Fibroblast of lung (primary cell): ENCODE data around the gene LPP. TPM values are rescaled to one million over a fixed set of nuclear protein-coding genes. Genes with fewer than 3 reads are reported as not detected.

Experiments
- DNase-seq, 2 donors: peaks; one replicate each; pipeline versions ENCODE4 v3.0.0 to v3.0.0-alpha.2; 2010; ENCODE audit warnings: low read depth in 2 of 2
- H2AFZ ChIP-seq: 2 replicates; pipeline ENCODE4 v1.5.1; 2012; ENCODE audit warnings: low read length, control low read depth, inconsistent platforms
- H3K27ac ChIP-seq: 2 replicates; pipeline ENCODE4 v1.5.1; 2011; ENCODE audit warnings: low read length, control low read depth; ENCODE audit not compliant: insufficient read depth
- H3K27me3 ChIP-seq: 2 replicates; pipeline ENCODE4 v1.5.1; 2011; ENCODE audit warnings: mild to moderate bottlenecking, low read length; ENCODE audit not compliant: control insufficient read depth, insufficient read depth
- H3K36me3 ChIP-seq: 2 replicates; pipeline ENCODE4 v1.5.1; 2011; ENCODE audit warnings: low read length; ENCODE audit not compliant: control insufficient read depth, insufficient read depth
- H3K4me1 ChIP-seq: 2 replicates; pipeline ENCODE4 v1.5.1; 2011; ENCODE audit warnings: low read length; ENCODE audit not compliant: control insufficient read depth, insufficient read depth; ENCODE audit errors: extremely low read depth
- H3K4me2 ChIP-seq: 2 replicates; pipeline ENCODE4 v1.5.1; 2011; ENCODE audit warnings: low read length, control low read depth; ENCODE audit not compliant: insufficient read depth; ENCODE audit errors: extremely low read depth
- H3K4me3 ChIP-seq, 4 experiments: fragments of 200-600 bp in 1 of 4; sonication (generic) in 1 of 4; replicated peaks in 1 of 4; 2 replicates each; pipeline ENCODE4 v1.5.1; 2011 to 2016; ENCODE audit warnings: low read length in 4 of 4, low read depth in 3 of 4, mild to moderate bottlenecking in 3 of 4, control low read depth in 2 of 4, inconsistent platforms in 1 of 4, mixed read lengths in 1 of 4; ENCODE audit not compliant: insufficient read depth in 1 of 4; ENCODE audit errors: control extremely low read depth in 1 of 4
- H3K79me2 ChIP-seq: 2 replicates; pipeline ENCODE4 v1.5.1; 2012; ENCODE audit warnings: mild to moderate bottlenecking, low read length, inconsistent platforms; ENCODE audit not compliant: control insufficient read depth, insufficient read depth
- H3K9ac ChIP-seq: 2 replicates; pipeline ENCODE4 v1.5.1; 2011; ENCODE audit warnings: mild to moderate bottlenecking, low read length, control low read depth; ENCODE audit not compliant: insufficient read depth
- H3K9me3 ChIP-seq: 2 replicates; pipeline ENCODE4 v1.5.1; 2012; ENCODE audit warnings: low read depth, low read length; ENCODE audit not compliant: control insufficient read depth, insufficient read depth
- H4K20me1 ChIP-seq: 2 replicates; pipeline ENCODE4 v1.5.1; 2011; ENCODE audit warnings: low read length; ENCODE audit not compliant: control insufficient read depth, insufficient read depth; ENCODE audit errors: extremely low read depth
- EZH2 ChIP-seq: IDR thresholded peaks from 2 replicates; pipeline ENCODE4 v1.5.1; 2012; ENCODE audit warnings: low read length, control low read depth, mild to moderate bottlenecking; ENCODE audit errors: missing control alignments
- polyA plus RNA-seq, 2 donors: library from polyadenylated mRNA; depleted of rRNA in 1 of 2; stranded (reverse) in 1 of 2; unstranded in 1 of 2; fragments of >200 nt; gene quantifications; 2 replicates each; pipeline ENCODE4 v1.2.1, GENCODE V29; 2011 to 2012; ENCODE audit warnings: missing spikeins in 1 of 2
- total RNA-seq: library from RNA; depleted of rRNA; stranded (reverse); fragments of >200 nt; gene quantifications from 2 replicates; pipeline ENCODE4 v1.2.1, GENCODE V29; 2014
- TF ChIP-seq, protein P1 (sequence below), 2 donors: IDR thresholded peaks in 1 of 2; conservative IDR thresholded peaks in 1 of 2; 1 replicate in 1 of 2; 2 replicates in 1 of 2; pipeline ENCODE4 v1.5.1; 2011 to 2012; ENCODE audit warnings: low read length in 2 of 2, control low read depth in 1 of 2, inconsistent platforms in 1 of 2, low read depth in 1 of 2, mild to moderate bottlenecking in 1 of 2

LPP gene
- total and polyA plus RNA-seq, 2 donors (not counting 1 experiment from before 2014, with no cell fraction given), result 69.0 to 124 TPM

DNA sequence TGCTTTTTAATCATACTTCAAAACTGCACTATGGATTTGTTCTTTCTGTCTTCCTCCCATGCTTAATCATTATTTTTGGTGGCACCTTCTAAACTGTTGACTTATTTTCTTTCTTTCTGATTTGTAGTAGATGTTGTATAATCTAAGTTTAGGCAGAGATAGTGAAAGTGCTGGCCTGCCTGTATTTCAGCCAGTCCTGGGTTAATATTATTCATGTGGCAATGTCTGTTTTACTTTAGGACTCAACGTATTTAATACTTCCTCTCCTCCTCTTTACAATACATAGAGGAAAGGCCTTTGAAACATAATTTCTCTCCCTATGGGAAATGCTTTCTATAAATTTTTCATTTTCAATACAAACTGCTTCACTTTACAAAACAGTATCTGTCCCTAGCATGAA is 690.1 kb downstream of the LPP start:
- H4K20me1 ChIP-seq, result no peaks in the 10 kb centered on the region
- no peak overlapping the region for H2AFZ ChIP-seq
- DNase-seq, result no peak
- no peaks in the 10 kb centered on the region for H3K27me3 ChIP-seq
- no peak overlapping the region for H3K4me3 ChIP-seq
- no peak overlapping the region for H3K27ac ChIP-seq
- no peak overlapping the region for H3K9ac ChIP-seq
- H3K79me2 ChIP-seq, result no peaks in the 10 kb centered on the region
- no peaks in the 10 kb centered on the region for H3K9me3 ChIP-seq
- peaks cover 2% of the 10 kb centered on the region for H3K4me1 ChIP-seq
- TF ChIP-seq, protein P1, sequence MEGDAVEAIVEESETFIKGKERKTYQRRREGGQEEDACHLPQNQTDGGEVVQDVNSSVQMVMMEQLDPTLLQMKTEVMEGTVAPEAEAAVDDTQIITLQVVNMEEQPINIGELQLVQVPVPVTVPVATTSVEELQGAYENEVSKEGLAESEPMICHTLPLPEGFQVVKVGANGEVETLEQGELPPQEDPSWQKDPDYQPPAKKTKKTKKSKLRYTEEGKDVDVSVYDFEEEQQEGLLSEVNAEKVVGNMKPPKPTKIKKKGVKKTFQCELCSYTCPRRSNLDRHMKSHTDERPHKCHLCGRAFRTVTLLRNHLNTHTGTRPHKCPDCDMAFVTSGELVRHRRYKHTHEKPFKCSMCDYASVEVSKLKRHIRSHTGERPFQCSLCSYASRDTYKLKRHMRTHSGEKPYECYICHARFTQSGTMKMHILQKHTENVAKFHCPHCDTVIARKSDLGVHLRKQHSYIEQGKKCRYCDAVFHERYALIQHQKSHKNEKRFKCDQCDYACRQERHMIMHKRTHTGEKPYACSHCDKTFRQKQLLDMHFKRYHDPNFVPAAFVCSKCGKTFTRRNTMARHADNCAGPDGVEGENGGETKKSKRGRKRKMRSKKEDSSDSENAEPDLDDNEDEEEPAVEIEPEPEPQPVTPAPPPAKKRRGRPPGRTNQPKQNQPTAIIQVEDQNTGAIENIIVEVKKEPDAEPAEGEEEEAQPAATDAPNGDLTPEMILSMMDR (conservative IDR thresholded peaks at IDR 0.05 in 1 of 2, IDR thresholded peaks at IDR 0.05 in 1 of 2; ENCODE audit: low read depth in 1 of 2, low read length in 2 of 2), result no peak
- TF ChIP-seq EZH2, result no peak
- no peak overlapping the region for H3K4me2 ChIP-seq
- H3K36me3 ChIP-seq, result no peaks in the 10 kb centered on the region

DNA sequence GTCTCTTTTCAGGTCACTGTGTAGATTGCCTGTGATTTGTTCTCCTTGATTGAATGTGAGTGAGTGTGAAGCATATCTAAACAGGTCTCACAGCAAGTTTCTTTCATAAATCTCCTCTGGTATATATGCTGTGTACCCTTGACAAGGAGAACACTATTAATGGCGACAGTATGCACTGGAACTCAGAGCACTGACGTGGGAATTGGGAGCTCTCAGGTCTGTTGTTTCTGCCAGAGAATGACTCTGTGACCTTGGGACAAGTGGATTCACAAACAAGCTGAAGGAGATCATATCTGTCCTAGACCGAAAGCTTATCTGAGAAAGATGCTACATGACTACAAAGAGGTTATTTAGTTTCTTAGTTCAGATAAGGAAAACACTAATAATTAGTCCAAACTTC is 691.6 kb downstream of the LPP start:
- Histone ChIP-seq H3K4me3 (no peak overlapping the region), H3K79me2 (no peaks in the 10 kb centered on the region), H2AFZ (no peak overlapping the region), H3K4me2 (no peak overlapping the region), H3K4me1 (peaks cover 2% of the 10 kb centered on the region), H3K36me3 (no peaks in the 10 kb centered on the region), H3K9ac (no peak overlapping the region), H3K27me3 (no peaks in the 10 kb centered on the region), H3K27ac (no peak overlapping the region), H3K9me3 (no peaks in the 10 kb centered on the region), H4K20me1 (no peaks in the 10 kb centered on the region)
- DNase-seq, result no peak
- TF ChIP-seq, protein P1 (conservative IDR thresholded peaks at IDR 0.05 in 1 of 2, IDR thresholded peaks at IDR 0.05 in 1 of 2; ENCODE audit: low read depth in 1 of 2, low read length in 2 of 2), result no peak
- no peak for TF ChIP-seq EZH2

DNA sequence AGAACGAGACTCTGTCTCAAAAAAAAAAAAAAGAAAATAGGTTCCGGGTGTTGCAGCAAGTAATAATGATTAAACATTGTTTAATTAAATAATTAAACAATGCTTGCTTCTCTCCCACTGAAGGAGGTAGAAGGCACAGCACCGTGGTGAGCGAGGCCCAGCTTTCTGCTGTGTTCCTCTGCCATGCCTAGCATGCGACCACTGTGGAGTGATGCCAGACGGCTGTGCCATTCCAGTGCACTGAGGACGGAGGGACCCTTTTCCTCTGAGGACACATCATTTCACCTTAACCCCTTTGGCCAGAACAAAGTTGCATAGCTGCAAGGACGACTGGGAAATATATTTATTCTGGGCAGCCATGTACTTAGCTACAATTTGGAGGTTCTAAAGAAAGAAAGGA is 695.0 kb downstream of the LPP start:
- DNase-seq, result no peak
- H3K4me3 ChIP-seq, result no peak overlapping the region
- no peaks in the 10 kb centered on the region for H3K9me3 ChIP-seq
- H3K79me2 ChIP-seq, result no peaks in the 10 kb centered on the region
- H3K27ac ChIP-seq, result no peak overlapping the region
- no peak overlapping the region for H3K9ac ChIP-seq
- no peaks in the 10 kb centered on the region for H3K27me3 ChIP-seq
- no peak overlapping the region for H2AFZ ChIP-seq
- H4K20me1 ChIP-seq, result no peaks in the 10 kb centered on the region
- TF ChIP-seq, protein P1 (conservative IDR thresholded peaks at IDR 0.05 in 1 of 2, IDR thresholded peaks at IDR 0.05 in 1 of 2; ENCODE audit: low read depth in 1 of 2, low read length in 2 of 2), result no peak
- TF ChIP-seq EZH2, result no peak
- H3K4me2 ChIP-seq, result no peak overlapping the region
- H3K4me1 ChIP-seq, result peaks cover 2% of the 10 kb centered on the region
- H3K36me3 ChIP-seq, result no peaks in the 10 kb centered on the region
